Measurements from ENCODE around the gene CCT7.

CCT7 gene

GRCh38 chr2:73246850-73247249 is 12.7 kb downstream of the CCT7 start:
- Histone ChIP-seq H3K27me3 (ENCODE audit: control insufficient read depth, low read length) (no peaks in the 10 kb centered on the region), H3K9me3 (ENCODE audit: control insufficient read depth, insufficient read depth, low read length) (no peaks in the 10 kb centered on the region), H4K20me1 (ENCODE audit: control insufficient read depth, insufficient read depth, low read depth, low read length) (peaks cover 7% of the 10 kb centered on the region; the same call in 1 of the 2 replicates), H3K4me1 (ENCODE audit: control insufficient read depth, low read length) (no peaks in the 10 kb centered on the region), H3K36me3 (ENCODE audit: control insufficient read depth, low read length) (peaks cover 92% of the 10 kb centered on the region), H3F3A (ENCODE audit: control insufficient read depth, insufficient read depth) (peaks cover 4% of the 10 kb centered on the region; the same call in 1 of the 2 replicates), H3K27ac (ENCODE audit: low read depth, low read length) (no peak overlapping the region), H3K9me2 (replicated peaks; ENCODE audit: control insufficient read depth, low read length) (no peaks in the 10 kb centered on the region), H3K4me2 (ENCODE audit: low read length) (no peak overlapping the region), H3K79me2 (ENCODE audit: control insufficient read depth, low read length) (peaks cover 43% of the 10 kb centered on the region), H3K4me3 (ENCODE audit: low read length) (no peak overlapping the region)
- TF ChIP-seq CTCF (IDR thresholded peaks at IDR 0.05; ENCODE audit: low read depth, low read length, poor library complexity, severe bottlenecking) (no peak), EZH2phosphoT487 (IDR thresholded peaks at IDR 0.05; ENCODE audit: borderline replicate concordance, low read length) (no peak)

- Histone ChIP-seq H3K79me2 (ENCODE audit: control insufficient read depth, low read length) (peaks cover 19% of the 10 kb centered on the region), H3K27ac (ENCODE audit: low read depth, low read length) (no peak overlapping the region), H4K20me1 (ENCODE audit: control insufficient read depth, insufficient read depth, low read depth, low read length) (peaks cover 7% of the 10 kb centered on the region; the same call in 1 of the 2 replicates), H3F3A (ENCODE audit: control insufficient read depth, insufficient read depth) (peaks cover 31% of the 10 kb centered on the region), H3K4me3 (ENCODE audit: low read length) (no peak overlapping the region), H3K36me3 (ENCODE audit: control insufficient read depth, low read length) (peaks cover 93% of the 10 kb centered on the region), H3K27me3 (ENCODE audit: control insufficient read depth, low read length) (no peaks in the 10 kb centered on the region), H3K9me3 (ENCODE audit: control insufficient read depth, insufficient read depth, low read length) (no peaks in the 10 kb centered on the region), H3K4me1 (ENCODE audit: control insufficient read depth, low read length) (no peaks in the 10 kb centered on the region), H3K4me2 (ENCODE audit: low read length) (no peak overlapping the region), H3K9me2 (replicated peaks; ENCODE audit: control insufficient read depth, low read length) (no peaks in the 10 kb centered on the region)
- TF ChIP-seq EZH2phosphoT487 (IDR thresholded peaks at IDR 0.05; ENCODE audit: borderline replicate concordance, low read length) (no peak), CTCF (IDR thresholded peaks at IDR 0.05; ENCODE audit: low read depth, low read length, poor library complexity, severe bottlenecking) (no peak)
Measured at GRCh38 chr2:73249636-73250035, 15.5 kb downstream of the CCT7 start.

- Histone ChIP-seq H3K79me2 (ENCODE audit: control insufficient read depth, low read length) (peaks cover 6% of the 10 kb centered on the region), H4K20me1 (ENCODE audit: control insufficient read depth, insufficient read depth, low read depth, low read length) (peaks cover 7% of the 10 kb centered on the region; the same call in 1 of the 2 replicates), H3K27ac (ENCODE audit: low read depth, low read length) (no peak overlapping the region), H3K9me2 (replicated peaks; ENCODE audit: control insufficient read depth, low read length) (no peaks in the 10 kb centered on the region), H3K4me3 (ENCODE audit: low read length) (no peak overlapping the region), H3F3A (ENCODE audit: control insufficient read depth, insufficient read depth) (peaks cover 32% of the 10 kb centered on the region), H3K4me1 (ENCODE audit: control insufficient read depth, low read length) (no peaks in the 10 kb centered on the region), H3K27me3 (ENCODE audit: control insufficient read depth, low read length) (no peaks in the 10 kb centered on the region), H3K4me2 (ENCODE audit: low read length) (no peak overlapping the region), H3K36me3 (ENCODE audit: control insufficient read depth, low read length) (peaks cover 93% of the 10 kb centered on the region), H3K9me3 (ENCODE audit: control insufficient read depth, insufficient read depth, low read length) (no peaks in the 10 kb centered on the region)
- TF ChIP-seq CTCF (IDR thresholded peaks at IDR 0.05; ENCODE audit: low read depth, low read length, poor library complexity, severe bottlenecking) (no peak), EZH2phosphoT487 (IDR thresholded peaks at IDR 0.05; ENCODE audit: borderline replicate concordance, low read length) (no peak)
Measured at GRCh38 chr2:73250872-73251846, 17.1 kb downstream of the CCT7 start.

All from DOHH2 (cell line).